ENCODE measurements around the gene USP49. TPM values are rescaled to one million over a fixed set of nuclear protein-coding genes. Genes with fewer than 3 reads are reported as not detected.

The USP49 gene
- total and polyA plus RNA-seq, 2 experiments from 2014 or later, result 0.97 to 1.2 TPM

GRCh38 chr6:41939176-41939847 lies 44.1 kb upstream of the USP49 start:
- Histone ChIP-seq H3K9ac (peak overlapping the region; percentile 78), H2AFZ (peak overlapping the region; percentile 27; the same call in 1 of the 2 replicates)

GRCh38 chr6:41938590-41939175 lies 43.5 kb upstream of the USP49 start:
- Histone ChIP-seq H3K9ac (peak overlapping the region; percentile 78; the same call in 1 of the 2 replicates), H3K4me1 (ENCODE audit: insufficient read depth) (peaks cover 44% of the 10 kb centered on the region), H3K27ac (peak overlapping the region; percentile 61), H3K9me2 (ENCODE audit: insufficient read depth) (no peaks in the 10 kb centered on the region), H3K79me2 (ENCODE audit: insufficient read depth) (peaks cover 59% of the 10 kb centered on the region), H3F3A (ENCODE audit: insufficient read depth) (peaks cover 61% of the 10 kb centered on the region), H3K4me3 (peak overlapping the region; percentile 99; the same call in 1 of the 2 replicates), H3K36me3 (ENCODE audit: low read depth) (peaks cover 20% of the 10 kb centered on the region), H3K9me3 (ENCODE audit: low read depth) (no peaks in the 10 kb centered on the region), H4K20me1 (ENCODE audit: insufficient read depth) (no peaks in the 10 kb centered on the region), H3K27me3 (replicated peaks; ENCODE audit: insufficient read depth) (no peaks in the 10 kb centered on the region), H3K4me2 (ENCODE audit: unreplicated experiment) (peak overlapping the region; percentile 80), H2AFZ (no peak overlapping the region)
- no peak for DNase-seq
- TF ChIP-seq EZH2phosphoT487 (IDR thresholded peaks at IDR 0.05; ENCODE audit: insufficient read depth, low read depth) (no peak), EZH2 (IDR thresholded peaks at IDR 0.05; ENCODE audit: insufficient read depth, poor library complexity, severe bottlenecking) (no peak)
- 82 to 83% methylated on average over 5 of the region's 5 CpGs for WGBS, 2 experiments (ENCODE audit: low coverage in 1 of 2, low lambda C conversion rate in 2 of 2, missing lambda C conversion rate in 2 of 2)
- in situ Hi-C loops (cut with MboI), result loop anchor here (5.0 kb wide), 1 partner anchor 91 kb away; no protein-coding TSS in a partner anchor

More at GRCh38 chr6:41939176-41939847, 44.1 kb upstream of the USP49 start:
- Histone ChIP-seq H3K79me2 (ENCODE audit: insufficient read depth) (peaks cover 54% of the 10 kb centered on the region), H3K4me2 (ENCODE audit: unreplicated experiment) (peak overlapping the region; percentile 80), H3F3A (ENCODE audit: insufficient read depth) (peaks cover 56% of the 10 kb centered on the region), H3K36me3 (ENCODE audit: low read depth) (peaks cover 15% of the 10 kb centered on the region), H3K9me2 (ENCODE audit: insufficient read depth) (no peaks in the 10 kb centered on the region), H3K9me3 (ENCODE audit: low read depth) (no peaks in the 10 kb centered on the region), H4K20me1 (ENCODE audit: insufficient read depth) (no peaks in the 10 kb centered on the region), H3K27ac (peak overlapping the region; percentile 61), H3K27me3 (replicated peaks; ENCODE audit: insufficient read depth) (no peaks in the 10 kb centered on the region), H3K4me1 (ENCODE audit: insufficient read depth) (peaks cover 44% of the 10 kb centered on the region), H3K4me3 (peak overlapping the region; percentile 99)
- TF ChIP-seq EZH2phosphoT487 (IDR thresholded peaks at IDR 0.05; ENCODE audit: insufficient read depth, low read depth) (no peak), EZH2 (IDR thresholded peaks at IDR 0.05; ENCODE audit: insufficient read depth, poor library complexity, severe bottlenecking) (no peak)
- in situ Hi-C loops (cut with MboI), result loop anchor here (5.0 kb wide), 1 partner anchor 92 kb away; no protein-coding TSS in a partner anchor
- WGBS, 2 experiments (ENCODE audit: low coverage in 1 of 2, low lambda C conversion rate in 2 of 2, missing lambda C conversion rate in 2 of 2), result 48 to 52% methylated on average over 9 to 11 of the region's 11 CpGs
- peak; percentile 70 for DNase-seq

GRCh38 chr6:41937861-41938574 lies 42.8 kb upstream of the USP49 start:
- Histone ChIP-seq H3K27me3 (replicated peaks; ENCODE audit: insufficient read depth) (no peaks in the 10 kb centered on the region), H4K20me1 (ENCODE audit: insufficient read depth) (no peaks in the 10 kb centered on the region), H3F3A (ENCODE audit: insufficient read depth) (peaks cover 60% of the 10 kb centered on the region), H3K9ac (no peak overlapping the region), H3K9me3 (ENCODE audit: low read depth) (no peaks in the 10 kb centered on the region), H3K36me3 (ENCODE audit: low read depth) (peaks cover 21% of the 10 kb centered on the region), H3K4me3 (no peak overlapping the region), H3K4me1 (ENCODE audit: insufficient read depth) (peaks cover 44% of the 10 kb centered on the region), H3K27ac (no peak overlapping the region), H3K4me2 (ENCODE audit: unreplicated experiment) (peak overlapping the region; percentile 11), H2AFZ (no peak overlapping the region), H3K79me2 (ENCODE audit: insufficient read depth) (peaks cover 59% of the 10 kb centered on the region), H3K9me2 (ENCODE audit: insufficient read depth) (no peaks in the 10 kb centered on the region)
- WGBS, 2 experiments (ENCODE audit: low coverage in 1 of 2, low lambda C conversion rate in 2 of 2, missing lambda C conversion rate in 2 of 2), result 90% methylated on average over 4 of the region's 4 CpGs
- TF ChIP-seq EZH2phosphoT487 (IDR thresholded peaks at IDR 0.05; ENCODE audit: insufficient read depth, low read depth) (no peak), EZH2 (IDR thresholded peaks at IDR 0.05; ENCODE audit: insufficient read depth, poor library complexity, severe bottlenecking) (no peak)
- no peak for DNase-seq
- in situ Hi-C loops (cut with MboI), result loop anchor here (5.0 kb wide), 1 partner anchor 91 kb away; no protein-coding TSS in a partner anchor

GRCh38 chr6:41937472-41937860 lies 42.3 kb upstream of the USP49 start:
- Histone ChIP-seq H3K36me3 (ENCODE audit: low read depth) (peaks cover 27% of the 10 kb centered on the region), H3F3A (ENCODE audit: insufficient read depth) (peaks cover 55% of the 10 kb centered on the region), H3K9me3 (ENCODE audit: low read depth) (no peaks in the 10 kb centered on the region), H3K4me3 (no peak overlapping the region), H3K9ac (no peak overlapping the region), H3K79me2 (ENCODE audit: insufficient read depth) (peaks cover 59% of the 10 kb centered on the region), H3K4me1 (ENCODE audit: insufficient read depth) (peaks cover 41% of the 10 kb centered on the region), H2AFZ (no peak overlapping the region), H3K9me2 (ENCODE audit: insufficient read depth) (no peaks in the 10 kb centered on the region), H4K20me1 (ENCODE audit: insufficient read depth) (no peaks in the 10 kb centered on the region), H3K4me2 (ENCODE audit: unreplicated experiment) (no peak overlapping the region), H3K27ac (no peak overlapping the region), H3K27me3 (replicated peaks; ENCODE audit: insufficient read depth) (no peaks in the 10 kb centered on the region)
- DNase-seq, result no peak
- TF ChIP-seq EZH2phosphoT487 (IDR thresholded peaks at IDR 0.05; ENCODE audit: insufficient read depth, low read depth) (no peak), EZH2 (IDR thresholded peaks at IDR 0.05; ENCODE audit: insufficient read depth, poor library complexity, severe bottlenecking) (no peak)
- WGBS, 2 experiments (ENCODE audit: low coverage in 1 of 2, low lambda C conversion rate in 2 of 2, missing lambda C conversion rate in 2 of 2), result 59 to 71% methylated on average over 2 of the region's 2 CpGs
- in situ Hi-C loops (cut with MboI), result loop anchor here (5.0 kb wide), 1 partner anchor 90 kb away; no protein-coding TSS in a partner anchor

Measured in GM23248 (cell line).